Inflammatory macrophage treated with lipopolysaccharide for 4 hours (primary cell): Measurements from ENCODE around the gene CEP95.
A peak's percentile ranks its signal among the peaks of the same experiment; 100 is the strongest.
"Not testable (repeated sequence)": the region's sequence is repeated elsewhere in the genome, so short reads cannot be mapped to it uniquely, and the experiment has no call there.

ENCODE experiments used
- DNase-seq: peaks from one replicate; pipeline ENCODE4 v3.0.0-alpha.2; 2020

Gene CEP95

GRCh38 chr17:64506576-64507412, at the start of gene CEP95:
Gene CEP95 (plus strand): TSS chr17:64506977. CDS start chr17:64507098, 121 bp downstream.
- peak; percentile 97 for DNase-seq

GRCh38 chr17:64457156-64457555, 49.6 kb upstream of the CEP95 start:
- peak; percentile 25 for DNase-seq

GRCh38 chr17:64458756-64459155, 48.0 kb upstream of the CEP95 start:
- DNase-seq = no peak

GRCh38 chr17:64459284-64459747, 47.5 kb upstream of the CEP95 start:
- DNase-seq = no peak

- DNase-seq = not testable (repeated sequence)
These were observed 47.0 kb upstream of the CEP95 start for GRCh38 chr17:64459818-64460217.

GRCh38 chr17:64460955-64461354, 45.8 kb upstream of the CEP95 start:
- no peak for DNase-seq

- DNase-seq = no peak
These were observed 45.0 kb upstream of the CEP95 start for GRCh38 chr17:64461788-64462187.

GRCh38 chr17:64466019-64466735, 40.6 kb upstream of the CEP95 start:
- DNase-seq = no peak

GRCh38 chr17:64466834-64467233, 39.9 kb upstream of the CEP95 start:
- DNase-seq = not testable (repeated sequence)

GRCh38 chr17:64470625-64471024, 36.2 kb upstream of the CEP95 start:
- no peak for DNase-seq

- no peak for DNase-seq
These were observed 35.3 kb upstream of the CEP95 start for GRCh38 chr17:64471440-64471839.

- no peak for DNase-seq
These were observed 34.2 kb upstream of the CEP95 start for GRCh38 chr17:64472564-64472963.

GRCh38 chr17:64477849-64478248, 28.9 kb upstream of the CEP95 start:
- DNase-seq = no peak

- no peak for DNase-seq
These were observed 25.8 kb upstream of the CEP95 start for GRCh38 chr17:64480951-64481350.

GRCh38 chr17:64484380-64484779, 22.4 kb upstream of the CEP95 start:
- DNase-seq = no peak

GRCh38 chr17:64488301-64488700, 18.5 kb upstream of the CEP95 start:
- DNase-seq = no peak

GRCh38 chr17:64491034-64491860, 15.5 kb upstream of the CEP95 start:
- DNase-seq = peak; percentile 66

GRCh38 chr17:64491994-64492393, 14.8 kb upstream of the CEP95 start:
- DNase-seq = peak; percentile 38

- peak; percentile 47 for DNase-seq
These were observed 14.2 kb upstream of the CEP95 start for GRCh38 chr17:64492481-64493109.

GRCh38 chr17:64494121-64494520, 12.7 kb upstream of the CEP95 start:
- DNase-seq = no peak

- not testable (repeated sequence) for DNase-seq
These were observed 11.5 kb upstream of the CEP95 start for GRCh38 chr17:64495300-64495699.

GRCh38 chr17:64496348-64496785, 10.4 kb upstream of the CEP95 start:
- DNase-seq = no peak
